Epithelial cell of prostate (primary cell): ENCODE measurements around the gene STARD10.

ENCODE experiments used
- DNase-seq: peaks from one replicate; pipeline ENCODE4 v3.0.0-alpha.2; 2011; ENCODE audit warnings: low read depth, low spot score
- H3K27ac ChIP-seq: fragments of 450-650 bp; 2 replicates; pipeline ENCODE4 v1.5.1; 2017; ENCODE audit warnings: mild to moderate bottlenecking

STARD10 gene

DNA sequence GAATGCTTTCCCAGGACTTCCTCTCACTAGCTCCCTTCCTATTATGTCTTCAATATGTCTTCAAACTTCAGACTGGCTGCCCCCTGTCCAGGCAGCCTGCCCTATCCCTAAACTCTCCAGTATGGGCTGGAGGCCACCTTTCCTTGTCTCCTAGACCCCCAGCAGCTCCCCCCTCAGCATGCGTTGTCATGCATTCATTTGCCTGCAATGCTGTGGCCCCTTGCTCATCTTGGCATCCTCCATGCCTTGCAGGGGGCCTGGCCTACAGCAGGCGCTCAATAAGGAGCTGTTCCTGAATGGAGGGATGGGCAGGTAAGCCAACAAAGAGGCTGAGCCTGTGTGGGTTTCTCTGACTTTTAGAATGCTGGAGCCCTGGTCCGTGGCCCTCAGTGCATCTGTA is 25.3 kb downstream of the STARD10 start:
- DNase-seq, result no peak
- no peak overlapping the region for H3K27ac ChIP-seq

DNA sequence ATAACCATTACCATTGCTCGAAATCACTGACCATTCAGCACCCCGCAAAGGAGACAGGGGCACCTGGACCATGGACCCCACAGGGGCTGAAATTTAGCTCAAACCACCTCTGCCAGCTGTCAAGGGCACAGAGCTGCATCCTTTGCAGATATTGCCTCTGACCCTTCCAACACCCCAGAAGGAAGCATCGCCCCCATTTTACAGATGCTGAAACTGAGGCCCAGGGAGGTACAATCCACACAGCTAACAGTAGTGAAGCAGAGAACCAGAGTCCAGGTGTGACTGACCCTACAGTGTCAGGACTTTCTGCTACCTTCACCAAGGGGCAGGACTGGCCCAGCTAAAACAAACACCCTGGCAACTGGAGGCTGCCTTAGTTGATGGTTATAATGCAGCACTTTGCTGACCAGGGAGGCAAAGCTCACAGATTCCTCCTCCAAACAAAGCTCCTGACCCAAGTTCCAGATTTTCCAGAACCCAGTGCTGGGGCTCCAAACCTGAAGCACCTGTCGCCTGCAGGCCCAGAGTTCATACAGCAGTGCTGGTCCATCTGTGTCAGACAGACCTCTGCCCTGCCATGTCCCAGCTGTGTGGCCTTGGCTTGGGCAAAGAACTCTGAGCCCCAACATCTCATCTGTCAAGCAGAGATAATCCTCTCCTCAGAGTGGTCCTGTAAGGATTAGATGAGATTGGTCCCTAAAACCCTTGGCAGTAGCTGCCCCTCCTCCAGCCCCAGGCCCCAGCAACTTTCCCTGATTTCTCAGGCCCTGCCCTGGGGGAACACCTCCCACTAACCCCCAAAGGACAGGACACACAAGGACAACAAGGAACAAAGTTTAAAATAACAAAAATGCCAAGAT is 26.4 kb downstream of the STARD10 start:
- DNase-seq, result no peak
- no peak overlapping the region for H3K27ac ChIP-seq

DNA sequence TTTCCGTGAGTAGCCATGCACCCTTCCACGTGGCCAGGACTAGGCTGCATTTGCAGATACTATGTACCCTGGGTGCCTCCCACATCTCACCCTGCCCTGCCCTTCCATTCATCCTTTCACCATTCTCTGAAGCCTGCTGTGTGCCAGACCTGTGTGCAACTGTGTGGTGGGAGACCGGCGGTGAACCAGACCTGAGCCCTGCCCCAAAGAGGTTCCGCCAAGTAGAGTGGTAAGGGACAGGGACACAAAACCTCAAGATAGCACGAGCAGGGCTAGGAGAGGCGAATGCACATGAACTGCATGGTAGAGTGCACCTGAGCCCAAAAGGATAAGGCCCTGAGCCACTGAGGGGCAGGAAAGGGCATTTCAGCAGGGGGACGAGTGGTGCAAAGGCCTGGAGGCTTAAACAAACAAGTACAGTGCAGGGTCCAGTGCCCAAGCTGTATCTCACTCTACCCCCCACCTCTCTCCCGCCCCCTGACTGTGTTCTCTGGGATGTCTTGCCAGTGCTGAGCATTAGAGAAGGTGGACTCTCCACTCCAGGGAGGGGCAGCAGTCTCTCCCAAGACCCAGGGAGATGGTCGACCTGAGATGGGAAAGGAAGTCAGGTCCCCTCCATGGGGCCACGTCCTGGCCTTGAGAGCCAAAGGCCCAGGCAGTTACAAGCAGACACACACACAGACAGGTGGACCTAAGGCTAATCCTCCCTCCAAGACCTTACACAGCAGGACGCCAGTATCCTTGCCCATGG is 27.5 kb downstream of the STARD10 start:
- no peak overlapping the region for H3K27ac ChIP-seq
- no peak for DNase-seq

DNA sequence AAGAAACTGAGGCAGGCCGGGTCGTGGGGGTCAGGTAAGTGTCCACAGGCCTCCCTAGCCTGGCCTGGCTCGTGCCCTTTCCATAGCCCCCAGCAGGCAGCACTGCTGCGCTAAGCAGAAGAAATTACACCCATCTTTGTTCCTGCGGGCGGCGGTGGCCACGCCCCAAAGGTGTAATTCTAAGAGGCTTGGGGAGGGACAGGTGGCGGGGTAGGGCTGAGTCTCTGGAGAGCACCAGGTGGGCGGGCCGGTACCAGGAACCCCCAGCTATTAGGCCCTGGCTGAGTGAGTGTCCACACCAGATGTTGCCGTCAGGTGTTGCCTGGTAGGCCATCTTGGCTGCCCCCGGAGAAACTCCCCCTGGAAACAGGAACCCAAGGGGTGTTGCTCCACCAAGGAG is 29.3 kb downstream of the STARD10 start:
- no peak overlapping the region for H3K27ac ChIP-seq

DNA sequence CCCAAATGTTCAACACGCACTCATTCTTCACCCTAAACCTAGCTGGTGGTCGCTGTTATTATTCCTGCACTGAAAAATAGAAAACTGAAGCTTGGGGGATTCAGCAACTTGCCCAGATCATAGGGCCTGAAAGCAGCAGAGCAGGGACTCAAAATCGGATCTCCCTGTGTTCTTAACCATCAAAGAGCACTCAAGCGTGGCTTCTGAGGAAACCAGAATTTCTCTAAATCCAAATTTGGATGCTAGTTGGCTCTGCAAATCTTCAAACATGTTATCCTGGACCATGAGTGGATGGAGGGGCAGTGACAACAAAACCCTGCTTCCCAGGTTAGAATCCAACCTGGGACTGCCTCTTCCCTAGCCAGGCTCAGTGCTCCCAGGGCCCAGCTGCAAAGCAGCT is 30.0 kb downstream of the STARD10 start:
- no peak for DNase-seq

More for the DNA sequence above, 29.3 kb downstream of the STARD10 start:
- no peak for DNase-seq

DNA sequence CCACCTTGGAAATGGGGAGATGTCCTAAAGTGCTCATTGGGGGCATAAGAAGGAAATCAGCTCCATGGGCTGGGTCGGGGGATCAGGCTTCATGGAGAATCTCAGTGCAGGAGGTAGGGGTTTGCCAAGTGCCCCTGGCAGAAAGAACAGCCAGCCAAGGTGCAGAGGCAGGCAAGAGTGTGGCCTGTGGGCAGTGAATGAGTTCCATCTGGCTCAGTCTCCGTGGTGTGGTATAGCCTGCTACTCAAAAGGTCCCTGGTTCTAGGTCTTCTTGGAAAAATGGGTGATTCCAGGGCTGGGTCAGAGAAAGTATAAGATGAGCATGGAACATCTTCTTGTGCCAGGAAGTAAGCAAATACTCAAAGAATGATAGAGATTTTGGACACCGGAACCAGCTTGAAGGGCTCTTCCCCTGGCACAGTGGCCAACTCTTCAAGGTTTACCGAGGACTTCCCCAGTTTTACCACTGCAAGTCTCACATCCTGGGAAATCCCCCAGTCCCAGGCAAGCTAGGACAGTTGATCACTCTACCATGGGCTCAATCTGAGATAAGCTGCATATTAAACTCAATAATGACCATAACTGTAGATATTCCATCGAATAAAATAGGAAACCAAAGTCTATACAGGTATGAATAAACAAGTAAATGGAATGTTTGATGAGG is 31.1 kb downstream of the STARD10 start:
- H3K27ac ChIP-seq, result no peak overlapping the region
- DNase-seq, result no peak

More for the DNA sequence above, 30.0 kb downstream of the STARD10 start:
- H3K27ac ChIP-seq, result no peak overlapping the region

DNA sequence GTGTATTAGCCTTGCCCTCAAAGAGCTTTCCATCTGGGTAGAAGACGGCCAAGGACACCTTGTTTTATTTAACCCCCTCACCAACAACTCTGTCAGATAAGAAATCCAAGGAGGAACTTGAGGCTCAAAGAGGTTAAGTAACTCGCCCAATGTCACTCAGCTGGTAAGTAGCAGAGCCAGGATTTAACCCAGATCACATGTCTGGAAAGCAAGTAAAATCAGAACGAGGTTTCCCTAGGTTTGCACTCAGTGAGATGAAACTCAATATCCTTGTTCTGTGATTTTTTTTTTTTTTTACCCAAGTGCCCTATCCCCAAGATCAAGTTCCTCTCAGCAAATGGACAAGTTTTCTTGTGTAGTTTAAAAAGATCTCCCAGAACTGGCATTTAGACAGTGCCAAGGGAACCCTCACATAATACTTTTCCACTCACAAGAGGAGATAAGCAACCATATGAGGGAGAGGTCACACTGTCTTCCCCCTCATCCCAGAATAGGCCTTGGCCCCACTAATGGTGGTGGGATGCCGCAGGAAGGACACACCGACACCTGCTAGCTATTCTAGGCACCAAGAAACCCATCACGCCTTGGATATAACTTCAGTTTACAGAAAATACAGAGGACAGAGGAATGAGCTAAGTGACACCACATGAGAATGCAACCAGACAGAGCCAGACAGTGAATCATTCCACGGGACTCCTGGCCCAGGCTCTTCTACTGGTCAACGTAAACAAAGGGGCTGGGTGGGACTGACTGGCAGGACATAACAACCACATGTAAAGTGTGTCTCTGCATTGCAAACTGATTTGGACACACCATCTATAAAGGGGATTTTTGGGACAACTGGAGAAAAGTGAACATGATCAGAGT is 33.1 kb downstream of the STARD10 start:
- H3K27ac ChIP-seq, result no peak overlapping the region
- DNase-seq, result no peak

DNA sequence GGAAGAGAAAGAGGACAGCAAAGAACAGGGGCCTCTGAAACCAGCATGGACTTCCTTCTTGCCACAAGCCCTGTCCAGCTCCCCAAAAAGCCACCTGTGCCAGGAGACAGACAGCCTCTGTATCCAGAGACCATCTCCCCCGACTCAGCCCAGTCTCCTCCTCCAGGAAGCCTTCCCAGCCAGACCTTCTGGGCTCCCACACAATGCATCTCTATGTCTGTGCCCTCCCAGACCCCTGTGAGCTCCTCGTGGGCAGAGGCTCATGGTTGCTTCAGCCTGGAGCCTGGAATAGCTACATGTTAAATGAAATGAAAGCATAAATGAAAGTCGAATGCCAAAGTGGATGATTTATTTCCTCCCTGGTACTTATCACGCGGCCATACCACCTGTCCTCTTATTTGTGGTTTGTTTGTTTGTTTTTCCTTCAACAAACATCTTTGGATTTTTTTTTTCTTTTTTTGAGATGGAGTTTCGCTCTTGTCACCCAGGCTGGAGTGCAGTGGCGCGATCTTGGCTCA is 34.3 kb downstream of the STARD10 start:
- DNase-seq, result no peak
- no peak overlapping the region for H3K27ac ChIP-seq

DNA sequence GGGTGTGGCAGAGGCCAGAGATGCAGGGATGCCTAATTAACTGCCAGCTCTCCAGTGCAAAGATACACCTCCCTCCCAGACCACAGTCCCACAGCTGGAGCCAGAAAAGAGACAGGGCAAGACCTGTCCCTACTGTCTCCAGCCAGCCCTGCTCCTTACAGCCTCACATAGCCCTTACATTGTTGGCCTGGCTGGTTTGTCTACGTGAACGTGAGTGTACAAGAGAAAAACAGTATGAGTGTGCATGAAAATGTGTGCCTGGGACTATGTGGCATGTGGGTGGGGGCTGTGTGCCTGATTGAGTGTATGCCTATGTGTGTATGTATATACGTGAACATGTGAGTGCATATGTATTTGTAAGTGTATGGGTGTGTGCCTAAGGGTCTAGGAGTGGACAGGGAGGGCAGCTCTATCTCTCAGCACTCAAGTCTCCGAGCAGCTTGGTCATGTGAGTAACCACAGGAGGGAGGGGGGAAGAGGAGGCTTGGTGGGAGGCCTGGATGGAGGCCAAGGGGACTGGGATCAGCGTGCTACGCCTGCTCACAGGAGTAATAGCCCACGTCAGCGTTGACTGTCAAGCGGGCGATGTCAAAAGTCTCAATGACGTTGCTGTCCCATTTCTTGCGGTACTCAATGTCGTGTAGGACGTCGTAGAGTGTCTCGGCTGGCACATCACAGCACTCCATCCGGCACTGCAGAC is 35.0 kb downstream of the STARD10 start:
- no peak for DNase-seq
- H3K27ac ChIP-seq, result no peak overlapping the region

DNA sequence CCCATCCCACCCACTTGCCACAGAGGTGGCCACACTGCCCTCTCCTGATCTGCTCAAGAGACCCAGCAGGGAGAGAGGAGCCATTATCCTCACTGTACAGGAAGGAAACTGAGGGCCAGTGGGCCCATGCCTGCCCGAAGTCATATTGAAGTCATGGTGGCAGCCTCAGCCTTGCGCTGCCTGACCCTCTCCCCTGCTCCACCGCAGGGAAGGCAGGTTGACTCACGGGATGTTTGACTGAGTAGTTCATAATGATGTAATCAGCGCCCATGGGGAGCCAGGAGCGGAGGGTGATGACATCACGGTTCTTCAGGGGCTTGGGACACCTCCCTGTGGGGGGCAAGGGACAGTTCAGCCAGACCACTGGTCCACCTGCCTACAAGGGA is 35.5 kb downstream of the STARD10 start:
- H3K27ac ChIP-seq, result no peak overlapping the region
- DNase-seq, result no peak

DNA sequence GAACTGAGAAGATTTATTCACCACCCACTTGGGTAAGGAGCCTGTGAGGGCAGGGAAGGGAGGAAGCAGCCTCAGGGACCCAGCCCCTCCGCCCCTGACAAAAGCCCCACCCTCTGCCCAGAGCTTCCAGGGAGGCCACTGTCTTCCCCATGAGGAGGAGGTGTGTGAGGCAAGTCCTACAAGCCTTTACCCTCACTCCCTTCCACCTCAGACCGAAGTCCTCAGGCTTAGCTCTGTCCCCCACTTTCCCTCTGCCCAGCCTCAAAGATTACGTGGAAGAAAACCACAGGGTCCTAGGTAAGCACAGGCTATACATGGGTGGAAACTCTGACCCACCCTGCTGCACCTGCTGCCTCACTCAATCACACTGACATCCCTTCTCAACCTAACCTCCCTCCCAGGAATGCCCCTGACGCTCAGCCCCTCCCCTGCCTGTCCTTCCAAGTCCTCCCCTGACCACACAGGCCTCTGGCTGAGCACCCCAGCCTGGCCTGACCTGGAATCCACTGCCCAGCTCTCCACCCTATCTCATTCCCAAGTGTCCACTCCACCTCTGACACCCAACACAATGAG is 38.0 kb downstream of the STARD10 start:
- no peak overlapping the region for H3K27ac ChIP-seq
- no peak for DNase-seq

DNA sequence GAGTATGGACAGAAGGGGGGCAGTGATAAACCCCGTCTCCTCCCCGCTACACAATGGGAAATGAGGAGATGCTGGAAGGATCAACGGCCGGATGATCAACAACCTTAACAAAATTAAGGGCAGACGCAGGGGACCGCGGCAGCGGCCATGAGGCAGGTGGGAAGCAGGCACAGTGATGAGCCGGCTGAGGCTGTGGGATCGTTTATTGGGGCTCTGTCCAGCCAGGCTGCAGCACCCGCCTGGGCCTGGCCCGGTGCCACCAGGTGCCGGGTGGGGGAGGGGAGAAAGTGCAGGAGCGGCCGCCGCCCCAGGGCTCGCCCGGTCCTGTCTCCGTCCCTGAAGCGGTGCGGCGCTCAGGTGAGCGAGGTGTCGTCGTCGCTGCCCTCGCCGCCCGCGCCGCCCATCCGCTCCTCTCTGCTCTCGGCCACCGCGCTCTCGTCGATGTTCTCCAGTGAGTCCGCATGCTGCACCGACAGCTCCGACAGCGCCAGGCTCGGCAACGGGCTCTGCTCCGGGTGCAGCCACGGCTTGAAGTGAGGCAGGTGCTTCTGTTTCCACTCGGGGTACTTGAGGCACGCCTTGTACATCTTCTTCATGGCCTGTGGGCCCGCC is 39.2 kb downstream of the STARD10 start:
- H3K27ac ChIP-seq, result no peak overlapping the region
- no peak for DNase-seq

DNA sequence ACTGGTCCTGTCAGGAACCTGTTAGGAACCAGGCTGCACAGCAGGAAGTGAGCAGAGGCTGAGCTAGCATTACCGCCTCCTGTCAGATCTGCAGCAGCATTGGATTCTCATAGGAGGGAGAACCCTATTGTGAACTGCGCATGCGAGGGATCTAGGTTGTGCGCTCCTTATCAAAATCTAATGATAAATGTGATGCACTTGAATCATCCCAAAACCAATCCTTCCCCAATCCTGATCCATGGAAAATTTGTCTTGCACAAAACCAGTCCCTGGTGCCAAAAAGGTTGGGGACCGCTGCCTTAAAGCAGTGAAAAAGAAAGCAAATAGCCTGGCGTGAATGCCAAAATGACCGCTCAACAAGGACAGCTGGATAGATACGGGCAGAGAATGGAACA is 39.7 kb downstream of the STARD10 start:
- no peak for DNase-seq
- H3K27ac ChIP-seq, result no peak overlapping the region

DNA sequence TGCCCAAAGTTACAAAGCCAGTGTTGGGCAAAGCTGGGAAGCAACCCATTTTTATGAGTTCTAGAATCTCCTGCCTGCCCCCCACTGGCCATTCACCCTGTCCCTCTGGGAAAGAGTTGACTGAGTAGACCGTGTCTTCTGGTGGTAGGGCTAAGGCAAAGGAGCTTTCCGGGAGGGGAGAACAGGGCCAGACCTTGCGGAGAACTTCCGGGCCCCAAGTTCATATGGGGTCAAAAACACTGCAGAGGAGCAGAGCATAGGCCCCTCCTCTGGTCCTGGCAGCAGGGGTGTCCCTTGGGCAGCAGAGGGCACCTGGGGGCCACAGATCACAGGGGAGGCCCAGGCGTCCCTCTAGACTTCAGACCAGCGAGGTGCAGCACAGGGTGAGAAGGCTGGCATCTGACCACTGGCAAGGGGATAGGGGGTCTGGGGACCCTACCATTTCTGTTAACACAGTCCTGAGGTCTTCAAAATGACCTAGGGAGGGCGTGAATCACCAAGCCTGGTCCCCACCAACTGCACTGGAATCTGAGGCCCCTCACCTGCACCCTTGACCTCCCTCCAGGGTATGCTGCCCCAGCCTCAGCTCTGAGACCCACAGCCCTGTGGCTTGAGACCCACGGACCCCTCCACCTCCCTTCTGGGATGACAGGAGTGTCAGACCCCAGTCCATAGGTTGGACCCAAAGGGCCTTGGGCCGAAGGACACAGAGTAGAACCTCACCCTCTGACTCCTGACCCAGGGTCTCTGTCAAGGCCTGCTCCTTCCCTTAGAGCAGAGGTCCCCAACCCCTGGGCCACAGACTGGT is 40.3 kb downstream of the STARD10 start:
- DNase-seq, result no peak
- peak overlapping the region; percentile 67 for H3K27ac ChIP-seq

DNA sequence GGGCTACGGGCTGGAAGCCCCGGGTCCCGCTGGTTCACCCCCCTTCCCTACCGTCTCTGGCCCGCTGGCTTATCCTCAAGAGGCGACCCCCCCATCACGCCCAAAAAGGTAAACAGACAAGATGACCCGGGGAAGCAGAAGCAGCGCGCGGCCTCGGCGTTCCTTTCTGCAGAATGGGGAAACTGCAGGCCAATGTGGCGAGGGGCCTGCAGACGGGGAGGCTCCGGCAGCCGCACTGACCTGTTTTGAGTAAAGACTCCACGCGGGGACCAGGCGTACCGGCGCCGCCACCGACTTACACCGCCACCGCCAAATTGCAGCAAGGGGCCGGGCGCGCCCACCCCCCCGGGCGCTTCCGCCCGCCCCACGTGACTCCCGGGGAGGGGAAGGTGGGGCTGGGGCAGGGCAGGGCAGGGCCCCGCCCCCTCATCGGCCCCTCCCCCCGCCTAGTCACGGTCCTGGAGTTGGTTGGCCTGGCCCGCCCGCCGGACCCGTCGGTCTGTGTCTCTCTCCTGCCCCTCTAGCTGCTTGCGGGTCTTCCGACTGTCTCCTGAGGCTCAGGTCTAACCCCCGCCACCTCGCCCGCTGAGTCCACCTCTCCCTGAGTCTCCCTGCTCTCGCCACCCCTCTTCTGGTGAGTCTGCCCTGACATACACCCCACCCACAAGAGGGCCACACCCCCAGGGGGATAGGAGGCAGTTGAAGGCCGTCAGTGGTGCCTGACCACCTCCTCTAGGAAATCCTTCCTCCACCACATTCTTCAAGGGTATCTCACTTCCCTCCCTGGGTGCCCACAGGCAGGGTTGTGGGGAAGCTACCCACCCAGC is 41.5 kb downstream of the STARD10 start, which contains the start of gene ARAP1:
ARAP1 (minus strand) TSS at position 321 of the 827 bp plus-strand sequence. CDS start 25,280 bp downstream, outside the sequence.
- DNase-seq, result no peak
- peak within 1 kb of the TSS; percentile 67 for H3K27ac ChIP-seq

DNA sequence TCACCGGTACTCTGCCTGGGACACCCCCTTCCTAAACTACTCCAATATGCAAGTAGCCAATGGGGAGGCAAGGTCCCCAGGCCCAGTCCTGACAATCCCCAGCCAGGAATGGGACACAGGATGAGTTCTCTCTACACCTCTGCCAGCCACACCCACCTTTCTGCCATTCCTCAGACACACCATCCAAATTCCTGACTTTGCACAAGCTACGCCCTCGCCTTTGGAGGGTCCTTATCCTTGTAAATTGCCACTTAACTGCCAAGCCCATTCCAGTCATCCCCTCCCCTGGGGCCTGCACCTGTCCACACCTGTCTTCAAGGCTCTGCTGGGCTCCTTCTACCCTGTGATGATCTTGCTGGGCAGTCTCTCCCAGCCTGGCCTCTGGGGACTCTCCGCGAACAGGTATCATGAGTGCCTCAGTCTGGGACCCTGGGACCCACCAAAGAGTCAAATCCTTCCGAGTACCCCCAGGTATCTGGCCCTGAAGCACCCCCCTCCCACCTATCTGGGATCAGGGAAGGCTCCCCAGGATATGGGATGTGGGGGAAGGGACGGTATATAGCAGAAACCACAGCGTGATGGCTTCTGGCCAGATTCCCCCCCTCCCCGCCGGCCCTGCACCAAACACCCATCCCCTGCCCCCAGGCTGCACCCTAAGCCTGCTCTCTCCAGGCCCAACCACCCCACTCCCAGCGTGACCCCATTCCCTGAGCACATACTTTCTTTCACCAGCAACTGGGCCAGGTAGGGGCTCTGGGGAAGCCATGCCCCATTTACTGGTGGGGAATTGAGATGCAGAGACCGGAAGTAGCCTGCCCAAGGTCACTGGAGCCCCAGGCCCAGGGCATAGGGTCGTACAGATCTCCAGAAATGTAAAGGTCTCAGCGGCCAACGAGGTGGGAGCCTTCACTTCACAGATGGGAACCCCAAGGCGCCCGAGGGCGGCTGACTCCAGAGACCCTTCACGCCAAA is 42.4 kb downstream of the STARD10 start:
- peak overlapping the region; percentile 67 for H3K27ac ChIP-seq

More for the DNA sequence above, 42.4 kb downstream of the STARD10 start:
- no peak for DNase-seq
